GM21528 (cell line): ENCODE data around the gene SLC26A9.

Experiments used
- ATAC-seq: cut with Tn5 transposase; IDR thresholded peaks from one replicate; pipeline ENCODE4 v1.9.1; 2021; ENCODE audit warnings: mild to moderate bottlenecking, moderate library complexity; ENCODE audit not compliant: unreplicated experiment, low FRiP score

The SLC26A9 gene, protein sequence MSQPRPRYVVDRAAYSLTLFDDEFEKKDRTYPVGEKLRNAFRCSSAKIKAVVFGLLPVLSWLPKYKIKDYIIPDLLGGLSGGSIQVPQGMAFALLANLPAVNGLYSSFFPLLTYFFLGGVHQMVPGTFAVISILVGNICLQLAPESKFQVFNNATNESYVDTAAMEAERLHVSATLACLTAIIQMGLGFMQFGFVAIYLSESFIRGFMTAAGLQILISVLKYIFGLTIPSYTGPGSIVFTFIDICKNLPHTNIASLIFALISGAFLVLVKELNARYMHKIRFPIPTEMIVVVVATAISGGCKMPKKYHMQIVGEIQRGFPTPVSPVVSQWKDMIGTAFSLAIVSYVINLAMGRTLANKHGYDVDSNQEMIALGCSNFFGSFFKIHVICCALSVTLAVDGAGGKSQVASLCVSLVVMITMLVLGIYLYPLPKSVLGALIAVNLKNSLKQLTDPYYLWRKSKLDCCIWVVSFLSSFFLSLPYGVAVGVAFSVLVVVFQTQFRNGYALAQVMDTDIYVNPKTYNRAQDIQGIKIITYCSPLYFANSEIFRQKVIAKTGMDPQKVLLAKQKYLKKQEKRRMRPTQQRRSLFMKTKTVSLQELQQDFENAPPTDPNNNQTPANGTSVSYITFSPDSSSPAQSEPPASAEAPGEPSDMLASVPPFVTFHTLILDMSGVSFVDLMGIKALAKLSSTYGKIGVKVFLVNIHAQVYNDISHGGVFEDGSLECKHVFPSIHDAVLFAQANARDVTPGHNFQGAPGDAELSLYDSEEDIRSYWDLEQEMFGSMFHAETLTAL

GRCh38 chr1:205943245-205943644, at the start of gene SLC26A9:
SLC26A9 (minus strand) TSS chr1:205943456; CDS start chr1:205935820, 7,636 bp downstream.
- ATAC-seq, result no peak

- ATAC-seq, result no peak
Measured at GRCh38 chr1:205992218-205992882, 49.1 kb upstream of the SLC26A9 start.

DNA sequence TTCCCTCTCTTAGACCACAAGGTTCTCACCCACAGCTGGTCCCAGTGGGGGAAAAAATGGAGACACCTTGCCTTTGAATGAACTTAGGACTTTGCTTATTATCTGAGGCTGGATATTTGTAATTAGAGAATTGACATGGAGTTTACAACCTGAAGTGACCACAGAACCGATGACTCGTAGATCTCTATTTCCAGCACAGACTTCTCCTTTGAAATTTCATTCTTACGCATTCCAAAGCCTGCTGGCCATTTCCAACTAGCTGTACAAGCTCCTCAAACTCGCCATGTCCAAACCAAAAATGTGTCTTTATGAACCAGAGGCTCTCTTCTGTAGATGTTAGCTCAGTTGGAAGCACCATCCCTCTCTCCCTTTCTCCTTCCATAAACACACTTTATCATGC, 48.0 kb upstream of the SLC26A9 start:
- no peak for ATAC-seq

DNA sequence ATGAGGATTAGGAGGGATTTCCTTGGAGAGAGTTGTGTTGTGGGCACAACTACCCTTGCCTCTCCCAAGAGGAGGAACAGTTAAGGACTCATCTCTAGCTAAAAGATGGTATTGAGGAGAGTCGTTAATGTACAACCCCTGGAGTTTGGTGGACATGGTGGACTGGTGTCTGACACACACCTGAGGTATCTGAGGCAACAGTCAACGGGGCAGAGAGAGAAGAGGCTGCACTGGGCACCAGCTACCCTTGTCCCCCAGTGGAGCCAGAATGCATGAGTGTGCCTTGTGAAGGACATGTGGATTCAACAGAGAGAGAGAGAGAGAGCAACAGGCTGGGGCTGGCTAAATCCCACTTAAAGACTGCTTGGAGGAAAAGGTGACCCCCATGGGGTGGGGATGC, 47.0 kb upstream of the SLC26A9 start:
- ATAC-seq, result no peak

GRCh38 chr1:205989786-205990185, 46.5 kb upstream of the SLC26A9 start:
- no peak for ATAC-seq

DNA sequence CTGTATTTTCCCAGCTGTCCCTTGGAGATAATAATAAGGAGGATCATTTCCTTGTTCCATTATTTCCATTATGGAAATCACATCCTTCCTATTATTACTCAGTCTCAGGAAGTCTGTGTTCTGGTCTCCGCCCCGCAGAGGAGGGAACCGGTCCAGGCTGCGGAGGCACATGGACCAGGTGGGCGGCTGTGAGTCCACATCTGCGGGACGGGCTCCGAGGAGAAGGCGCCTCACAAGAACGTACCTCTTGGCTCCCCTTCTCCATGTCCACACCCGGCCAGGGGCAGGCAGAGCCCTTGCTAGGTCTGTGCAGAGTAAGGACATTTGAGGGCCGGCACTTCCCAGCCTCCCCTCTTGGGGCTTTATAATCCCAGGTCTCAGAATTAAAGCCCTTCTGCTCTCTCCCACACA, 45.3 kb upstream of the SLC26A9 start:
- ATAC-seq, result no peak

DNA sequence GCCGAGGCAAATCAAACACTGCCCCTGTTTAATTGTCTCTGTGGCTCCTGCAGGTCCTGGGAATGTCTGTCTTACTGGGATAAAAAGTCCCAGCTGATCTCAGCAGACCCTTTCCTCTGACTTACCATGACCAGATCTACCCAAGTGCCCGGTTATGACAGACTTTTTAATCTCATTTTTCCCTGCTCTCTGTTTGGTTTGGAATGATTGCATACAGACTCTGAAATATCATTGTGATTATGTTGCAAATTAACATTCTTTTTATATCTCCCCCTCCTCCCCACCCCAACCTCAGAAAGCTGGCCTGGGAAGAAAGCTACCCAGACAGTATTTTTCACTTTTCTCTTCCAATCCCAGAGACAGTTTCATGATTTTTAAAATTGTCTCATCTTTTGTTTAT, 43.6 kb upstream of the SLC26A9 start:
- no peak for ATAC-seq

- ATAC-seq, result no peak
Measured at GRCh38 chr1:205986292-205986691, 43.0 kb upstream of the SLC26A9 start.

DNA sequence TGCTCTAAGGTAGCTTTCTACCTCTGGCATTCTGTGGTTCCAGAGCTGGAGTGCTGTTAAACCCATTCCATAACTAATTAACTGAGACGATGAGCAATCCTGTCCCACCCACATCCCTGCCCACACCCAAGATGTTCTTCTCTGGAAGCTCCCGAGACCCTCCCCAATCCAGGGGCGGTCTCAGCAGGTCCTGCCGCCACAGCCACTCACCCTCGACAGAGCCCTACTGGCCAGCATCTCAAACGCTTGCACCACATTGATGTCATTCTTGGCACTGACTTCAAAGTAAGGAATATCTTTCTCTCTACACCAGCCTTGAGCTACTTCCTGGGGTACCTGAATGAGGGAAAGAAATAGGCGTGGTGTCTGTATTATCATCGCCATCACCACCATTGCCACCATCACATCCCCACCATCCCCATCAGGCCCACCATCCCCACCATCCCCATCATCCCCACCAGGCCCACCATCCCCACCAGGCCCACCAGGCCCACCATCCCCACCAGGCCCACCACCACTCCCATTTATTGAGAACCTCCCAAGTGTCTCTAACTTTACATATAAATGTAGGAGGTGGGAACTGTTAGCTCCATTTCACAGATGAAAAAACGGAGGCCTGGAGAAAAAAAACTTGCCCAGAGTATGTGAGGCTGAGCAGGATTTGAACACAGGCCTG, 42.2 kb upstream of the SLC26A9 start:
- no peak for ATAC-seq

GRCh38 chr1:205983925-205984725, 40.9 kb upstream of the SLC26A9 start:
- no peak for ATAC-seq

GRCh38 chr1:205981257-205981656, 38.0 kb upstream of the SLC26A9 start:
- no peak for ATAC-seq

GRCh38 chr1:205980237-205980870, 37.1 kb upstream of the SLC26A9 start:
- no peak for ATAC-seq

DNA sequence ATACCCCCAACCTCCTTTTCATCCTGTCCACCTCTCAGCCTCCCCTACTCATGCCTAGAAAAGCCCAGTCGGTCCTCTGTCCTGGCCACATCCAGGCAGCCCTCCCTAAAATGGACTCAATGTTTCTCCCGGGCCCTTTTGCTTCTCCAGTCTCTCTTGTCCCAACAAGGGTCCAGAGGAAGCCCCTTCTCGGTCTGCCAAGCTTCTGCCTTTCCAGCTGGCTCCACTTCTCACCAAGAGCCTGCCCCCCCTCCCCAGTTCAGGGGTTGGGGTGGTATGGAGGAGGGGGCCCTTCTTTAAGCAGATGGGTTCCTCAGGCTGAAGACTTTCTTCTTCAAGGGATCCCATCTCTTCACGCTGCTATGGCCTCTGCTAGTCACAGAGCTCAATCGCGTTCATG, 36.0 kb upstream of the SLC26A9 start:
- no peak for ATAC-seq

GRCh38 chr1:205978676-205979075, 35.4 kb upstream of the SLC26A9 start:
- ATAC-seq, result no peak

- no peak for ATAC-seq
Measured at GRCh38 chr1:205977402-205978014, 34.3 kb upstream of the SLC26A9 start.

- ATAC-seq, result no peak
Measured at GRCh38 chr1:205976708-205977401, 33.6 kb upstream of the SLC26A9 start.

- no peak for ATAC-seq
Measured at GRCh38 chr1:205976036-205976435, 32.8 kb upstream of the SLC26A9 start.

- no peak for ATAC-seq
Measured at GRCh38 chr1:205975387-205975998, 32.2 kb upstream of the SLC26A9 start.
